GM19324 (cell line): ENCODE measurements around the gene LAMTOR5.

Experiments
- ATAC-seq: cut with Tn5 transposase; IDR thresholded peaks from one replicate; pipeline ENCODE4 v1.9.1; 2021; ENCODE audit warnings: mild to moderate bottlenecking, moderate library complexity; ENCODE audit not compliant: unreplicated experiment, low FRiP score

Gene LAMTOR5

GRCh38 chr1:110393286-110393685, 14.2 kb downstream of the LAMTOR5 start:
- ATAC-seq = no peak

GRCh38 chr1:110390692-110391245, 16.7 kb downstream of the LAMTOR5 start, which contains the start of gene SLC16A4:
TSS of gene SLC16A4 (minus strand) at chr1:110391026. CDS start at chr1:110389323, 1,703 bp downstream.
- no peak for ATAC-seq

GRCh38 chr1:110390096-110390495, 17.4 kb downstream of the LAMTOR5 start:
- ATAC-seq = no peak

- ATAC-seq = no peak
These were observed 20.3 kb downstream of the LAMTOR5 start for GRCh38 chr1:110387048-110387754.

GRCh38 chr1:110385369-110385768, 22.1 kb downstream of the LAMTOR5 start:
- no peak for ATAC-seq

- ATAC-seq = peak; percentile 60
These were observed 22.7 kb downstream of the LAMTOR5 start for GRCh38 chr1:110384581-110385321.

GRCh38 chr1:110383251-110383990, 24.1 kb downstream of the LAMTOR5 start:
- no peak for ATAC-seq

GRCh38 chr1:110380672-110381283, 26.7 kb downstream of the LAMTOR5 start:
- no peak for ATAC-seq

- ATAC-seq = no peak
These were observed 32.0 kb downstream of the LAMTOR5 start for GRCh38 chr1:110375490-110375889.

- no peak for ATAC-seq
These were observed 36.7 kb downstream of the LAMTOR5 start for GRCh38 chr1:110370827-110371226.

GRCh38 chr1:110364221-110364620, 43.3 kb downstream of the LAMTOR5 start:
- no peak for ATAC-seq

GRCh38 chr1:110361856-110362255, 45.6 kb downstream of the LAMTOR5 start:
- no peak for ATAC-seq

GRCh38 chr1:110360431-110360830, 47.1 kb downstream of the LAMTOR5 start:
- no peak for ATAC-seq

- ATAC-seq = no peak
These were observed 51.1 kb downstream of the LAMTOR5 start for GRCh38 chr1:110356379-110356778.

GRCh38 chr1:110355321-110355720, 52.2 kb downstream of the LAMTOR5 start:
- ATAC-seq = no peak
